HG02870 (cell line): ENCODE data around the gene GPC2.
A peak's percentile ranks its signal among the peaks of the same experiment; 100 is the strongest.
"Not testable (repeated sequence)": the region's sequence is repeated elsewhere in the genome, so short reads cannot be mapped to it uniquely, and the experiment has no call there.

Source experiments
- ATAC-seq: cut with Tn5 transposase; IDR thresholded peaks from one replicate; pipeline ENCODE4 v1.9.1; 2021; ENCODE audit warnings: mild to moderate bottlenecking, moderate library complexity; ENCODE audit not compliant: unreplicated experiment

GPC2 gene, protein sequence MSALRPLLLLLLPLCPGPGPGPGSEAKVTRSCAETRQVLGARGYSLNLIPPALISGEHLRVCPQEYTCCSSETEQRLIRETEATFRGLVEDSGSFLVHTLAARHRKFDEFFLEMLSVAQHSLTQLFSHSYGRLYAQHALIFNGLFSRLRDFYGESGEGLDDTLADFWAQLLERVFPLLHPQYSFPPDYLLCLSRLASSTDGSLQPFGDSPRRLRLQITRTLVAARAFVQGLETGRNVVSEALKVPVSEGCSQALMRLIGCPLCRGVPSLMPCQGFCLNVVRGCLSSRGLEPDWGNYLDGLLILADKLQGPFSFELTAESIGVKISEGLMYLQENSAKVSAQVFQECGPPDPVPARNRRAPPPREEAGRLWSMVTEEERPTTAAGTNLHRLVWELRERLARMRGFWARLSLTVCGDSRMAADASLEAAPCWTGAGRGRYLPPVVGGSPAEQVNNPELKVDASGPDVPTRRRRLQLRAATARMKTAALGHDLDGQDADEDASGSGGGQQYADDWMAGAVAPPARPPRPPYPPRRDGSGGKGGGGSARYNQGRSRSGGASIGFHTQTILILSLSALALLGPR

GRCh38 chr7:100177045-100178001 lies at the start of gene GPC2, which contains the start of gene STAG3:
GPC2 (minus strand) TSS chr7:100177381; CDS start chr7:100177199, 182 bp downstream.
STAG3 (plus strand) TSS chr7:100177918; CDS start chr7:100180557, 2,639 bp downstream.
- ATAC-seq: peak; percentile 82

- ATAC-seq: not testable (repeated sequence)
Measured at GRCh38 chr7:100224891-100225290, 47.7 kb upstream of the GPC2 start.

GRCh38 chr7:100223376-100223927 lies 46.3 kb upstream of the GPC2 start:
- not testable (repeated sequence) for ATAC-seq

DNA sequence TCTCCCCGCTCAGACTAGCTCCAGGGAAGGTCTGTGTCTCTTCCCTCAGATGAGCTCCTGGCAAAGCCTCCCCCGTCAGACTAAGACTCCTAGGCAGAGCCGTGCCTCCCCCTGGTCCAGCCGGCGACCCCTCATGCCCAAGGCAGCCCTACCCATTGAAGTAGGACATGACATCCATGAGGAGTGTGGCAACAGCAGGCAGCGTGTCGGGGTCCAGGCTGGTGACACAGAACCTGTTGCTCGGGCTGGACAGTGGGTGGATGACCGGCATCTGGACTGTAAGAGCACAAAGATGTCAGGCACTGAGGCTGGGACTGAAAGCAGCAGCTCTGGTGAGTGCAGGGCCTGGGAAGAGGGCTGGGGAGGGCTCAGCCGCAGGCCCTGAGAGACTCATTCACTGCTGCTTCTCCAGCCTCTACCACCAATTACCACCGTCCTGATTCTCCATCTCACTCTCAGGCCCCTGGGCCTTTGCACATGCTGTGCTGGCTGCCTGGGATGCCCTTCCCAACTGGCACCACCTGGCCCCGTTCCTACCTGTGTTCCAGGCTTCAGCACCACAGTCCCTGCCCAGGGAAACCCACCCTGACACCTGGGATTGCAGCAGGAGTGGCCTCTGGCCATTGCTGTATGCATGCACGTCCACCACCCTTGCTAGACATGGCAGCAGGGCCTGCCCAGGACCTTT lies 45.4 kb upstream of the GPC2 start:
- ATAC-seq: no peak

DNA sequence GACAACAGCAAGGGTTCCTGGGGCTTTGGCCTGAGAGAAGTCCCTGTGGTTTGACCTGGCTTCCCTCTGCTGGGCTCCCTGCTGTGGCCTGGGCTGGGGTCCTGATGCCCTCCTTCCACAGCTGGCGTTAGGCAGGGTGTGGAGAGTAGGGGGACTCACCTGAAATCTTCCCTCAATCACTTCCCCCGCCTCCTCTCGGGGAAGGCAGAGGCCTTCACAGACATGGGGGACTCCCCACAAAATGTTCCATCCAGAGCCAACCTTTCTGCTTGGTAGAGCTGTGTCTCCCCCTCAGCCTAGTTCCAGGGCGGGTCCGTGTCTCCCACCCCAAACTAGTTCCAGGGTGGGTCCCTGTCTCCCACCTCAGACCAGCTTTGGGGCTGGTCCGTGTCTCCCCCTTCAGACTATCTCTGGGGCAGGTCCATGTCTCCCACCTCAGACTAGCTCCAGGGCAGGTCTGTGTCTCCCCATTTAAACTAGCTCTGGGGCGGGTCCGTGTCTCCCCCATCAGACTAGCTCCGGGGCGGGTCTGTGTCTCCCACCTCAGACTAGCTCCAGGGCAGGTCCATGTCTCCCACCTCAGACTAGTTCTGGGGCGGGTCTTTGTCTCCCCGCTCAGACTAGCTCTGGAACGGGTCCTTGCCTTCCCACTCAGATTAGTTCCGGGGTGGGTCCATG lies 44.7 kb upstream of the GPC2 start:
- no peak for ATAC-seq

- peak; percentile 46 for ATAC-seq
Measured at GRCh38 chr7:100221231-100221718, 44.1 kb upstream of the GPC2 start.

DNA sequence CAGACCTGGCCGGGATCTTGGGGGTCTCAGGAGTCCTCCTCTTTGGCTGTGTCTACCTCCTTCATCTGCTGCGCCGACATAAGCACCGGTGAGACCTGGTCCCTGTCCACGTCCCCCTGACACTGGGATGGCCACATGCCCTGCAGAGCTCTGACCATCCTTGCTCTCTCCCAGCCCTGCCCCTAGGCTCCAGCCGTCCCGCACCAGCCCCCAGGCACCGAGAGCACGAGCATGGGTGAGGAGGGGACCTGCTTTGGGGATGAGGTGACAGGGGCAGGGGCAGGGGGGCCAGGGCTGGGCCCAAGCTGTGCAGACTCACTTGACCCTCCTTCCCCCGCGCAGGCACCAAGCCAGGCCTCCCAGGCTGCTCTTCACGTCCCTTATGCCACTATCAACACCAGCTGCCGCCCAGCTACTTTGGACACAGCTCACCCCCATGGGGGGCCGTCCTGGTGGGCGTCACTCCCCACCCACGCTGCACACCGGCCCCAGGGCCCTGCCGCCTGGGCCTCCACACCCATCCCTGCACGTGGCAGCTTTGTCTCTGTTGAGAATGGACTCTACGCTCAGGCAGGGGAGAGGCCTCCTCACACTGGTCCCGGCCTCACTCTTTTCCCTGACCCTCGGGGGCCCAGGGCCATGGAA lies 43.5 kb upstream of the GPC2 start:
- no peak for ATAC-seq

DNA sequence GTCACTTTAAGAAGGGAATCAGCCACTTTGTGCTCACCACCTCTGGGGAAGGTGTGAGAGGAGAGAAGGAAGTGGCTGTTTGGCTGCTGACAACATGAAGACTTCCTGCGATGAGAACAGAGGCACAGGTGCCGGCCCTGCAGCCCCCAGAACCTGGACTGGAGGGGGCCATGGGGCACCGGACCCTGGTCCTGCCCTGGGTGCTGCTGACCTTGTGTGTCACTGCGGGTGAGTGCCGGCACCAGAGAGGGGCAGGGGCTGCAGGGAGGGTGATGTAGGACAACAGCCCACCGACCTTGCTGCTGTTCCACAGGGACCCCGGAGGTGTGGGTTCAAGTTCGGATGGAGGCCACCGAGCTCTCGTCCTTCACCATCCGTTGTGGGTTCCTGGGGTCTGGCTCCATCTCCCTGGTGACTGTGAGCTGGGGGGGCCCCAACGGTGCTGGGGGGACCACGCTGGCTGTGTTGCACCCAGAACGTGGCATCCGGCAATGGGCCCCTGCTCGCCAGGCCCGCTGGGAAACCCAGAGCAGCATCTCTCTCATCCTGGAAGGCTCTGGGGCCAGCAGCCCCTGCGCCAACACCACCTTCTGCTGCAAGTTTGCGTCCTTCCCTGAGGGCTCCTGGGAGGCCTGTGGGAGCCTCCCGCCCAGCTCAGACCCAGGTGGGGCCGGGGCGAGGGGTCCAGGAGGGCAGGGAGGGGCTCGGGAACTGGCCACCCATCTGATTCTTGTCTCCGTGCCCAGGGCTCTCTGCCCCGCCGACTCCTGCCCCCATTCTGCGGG lies 42.8 kb upstream of the GPC2 start, which contains the start of gene PVRIG:
Gene PVRIG (plus strand): TSS at position 149 of the 785 bp plus-strand sequence. CDS start 22 bp downstream, at position 171.
- ATAC-seq: not testable (repeated sequence)

GRCh38 chr7:100219271-100219737 lies 42.1 kb upstream of the GPC2 start:
- ATAC-seq: no peak

DNA sequence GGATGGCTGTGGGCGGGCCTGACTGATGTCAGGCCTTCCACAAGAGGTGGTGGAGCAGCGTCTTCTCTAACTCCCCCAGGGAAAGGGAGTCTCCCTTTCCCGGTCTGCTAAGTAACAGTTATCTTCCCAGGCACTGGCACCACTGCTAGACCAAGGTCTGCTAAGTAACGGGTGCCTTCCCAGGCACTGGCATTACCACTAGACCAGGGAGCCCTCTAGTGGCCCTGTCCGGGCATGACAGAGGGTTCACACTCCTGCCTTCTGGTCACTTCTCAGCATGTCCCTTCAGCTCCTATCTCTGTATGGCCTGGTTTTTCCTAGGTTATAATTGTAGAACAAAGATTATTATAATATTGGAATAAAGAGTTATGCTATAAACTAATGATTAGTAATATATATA lies 40.8 kb upstream of the GPC2 start:
- ATAC-seq: peak; percentile 1

- ATAC-seq: no peak
Measured at GRCh38 chr7:100215895-100216294, 38.7 kb upstream of the GPC2 start.

GRCh38 chr7:100214356-100214755 lies 37.2 kb upstream of the GPC2 start:
- ATAC-seq: not testable (repeated sequence)

DNA sequence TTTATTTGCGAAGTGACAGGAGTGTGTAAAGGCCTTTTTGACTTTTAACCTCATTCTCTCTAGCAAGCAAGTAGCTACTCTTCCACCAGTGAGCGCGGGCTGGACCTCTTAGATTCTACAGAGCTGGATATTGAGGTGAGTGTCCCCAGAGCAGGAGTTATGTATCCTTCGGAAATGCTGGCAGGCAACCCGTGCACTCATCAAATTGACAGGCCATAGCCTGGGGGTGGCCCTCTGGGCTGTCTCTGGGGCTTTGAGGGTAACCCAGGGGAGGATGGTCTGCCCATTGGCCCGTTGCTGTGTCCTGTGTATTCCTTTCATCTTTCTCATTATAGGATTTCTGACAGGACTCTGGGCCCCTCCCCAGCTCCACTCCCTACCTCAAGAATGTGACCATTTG lies 36.5 kb upstream of the GPC2 start:
- ATAC-seq: no peak

DNA sequence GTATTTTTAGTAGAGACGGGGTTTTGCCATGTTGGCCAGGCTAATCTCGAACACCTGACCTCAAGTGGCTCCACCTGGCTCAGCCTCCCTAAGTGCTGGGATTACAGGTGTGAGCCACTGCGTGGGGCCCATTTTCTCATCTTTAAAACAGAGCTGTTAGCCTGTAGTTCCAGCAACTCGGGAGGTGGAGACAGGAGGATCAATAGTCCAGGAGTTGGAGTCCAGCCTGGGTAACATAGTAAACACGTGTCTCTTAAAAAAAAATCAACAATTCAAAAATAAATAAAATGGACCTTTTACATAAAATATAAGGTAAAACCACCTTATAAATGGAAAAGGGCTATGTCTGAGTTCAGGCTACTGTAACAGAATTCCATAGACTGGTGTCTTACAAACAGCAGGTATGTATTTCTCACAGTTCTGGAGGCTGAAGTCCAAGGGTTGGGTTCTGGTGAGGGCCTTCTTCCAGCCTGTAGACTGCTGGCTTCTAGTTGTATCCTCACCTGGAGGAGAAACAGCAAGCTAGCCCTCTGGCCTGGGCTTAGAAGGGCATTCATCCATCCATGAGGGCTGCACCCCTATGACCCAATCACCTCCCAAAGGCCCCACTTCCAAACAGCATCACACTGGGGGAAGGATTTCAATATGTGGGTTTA lies 35.6 kb upstream of the GPC2 start:
- ATAC-seq: no peak

- ATAC-seq: no peak
Measured at GRCh38 chr7:100211342-100211780, 34.2 kb upstream of the GPC2 start.

- no peak for ATAC-seq
Measured at GRCh38 chr7:100210805-100211204, 33.6 kb upstream of the GPC2 start.

DNA sequence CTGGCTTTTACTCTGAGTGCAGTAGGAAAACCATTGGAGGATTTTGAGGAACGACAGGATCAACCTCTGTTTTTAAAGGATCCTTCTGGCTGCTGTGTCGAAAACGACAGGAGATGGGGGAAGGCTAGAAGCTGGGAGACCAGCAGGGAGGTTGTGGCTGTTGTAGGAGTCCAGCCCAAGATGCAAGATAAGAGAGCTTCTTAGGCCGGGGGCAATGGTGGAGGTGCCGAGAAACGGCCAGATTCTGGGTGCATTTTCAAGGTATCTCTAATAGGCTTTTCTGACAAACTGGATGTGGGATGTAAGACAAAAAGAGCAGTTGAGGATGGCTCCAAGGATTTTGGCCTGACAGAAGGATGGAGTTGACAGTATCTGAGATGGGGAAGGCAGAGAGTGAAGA lies 32.3 kb upstream of the GPC2 start:
- no peak for ATAC-seq
